Hematopoietic multipotent progenitor cell treated with erythropoietin and hydrocortisone succinate and interleukin-3 and kit ligand, for 6 days (in vitro differentiated cells): ENCODE measurements around the gene LSS.

Experiments
- DNase-seq: peaks from one replicate; pipeline ENCODE4 v3.0.0-alpha.2; 2015

The LSS gene

DNA sequence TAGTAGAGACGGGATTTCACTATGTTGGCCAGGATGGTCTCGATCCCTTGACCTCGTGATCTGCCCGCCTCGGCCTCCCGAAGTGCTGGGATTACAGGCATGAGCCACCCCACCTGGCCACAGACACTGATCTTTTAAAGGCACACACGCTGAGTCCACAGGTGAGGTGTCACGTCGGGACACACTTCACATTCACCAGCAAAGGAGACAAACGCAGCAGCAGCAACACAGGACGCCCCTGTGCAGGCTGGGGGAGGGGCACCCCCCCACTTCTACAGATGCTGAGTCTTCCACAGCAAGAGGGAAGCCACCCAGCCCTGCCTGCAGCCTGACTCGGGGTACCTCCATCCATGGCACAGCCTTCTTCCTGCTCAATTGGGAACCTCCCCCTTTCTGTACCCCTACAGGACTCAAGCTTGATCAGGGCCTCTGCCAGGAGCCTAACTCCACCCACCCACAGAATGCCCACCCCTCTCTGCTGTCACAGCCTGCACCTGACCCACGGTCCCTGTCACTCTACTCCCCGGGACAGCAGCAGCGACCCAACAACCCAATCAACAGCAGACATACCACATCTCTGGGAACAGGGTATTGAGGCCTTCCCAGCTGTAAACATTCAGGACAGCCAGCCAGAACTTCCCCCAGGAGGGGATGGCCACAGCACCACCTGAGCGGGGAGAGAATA, 9.5 kb downstream of the LSS start:
- DNase-seq: no peak

DNA sequence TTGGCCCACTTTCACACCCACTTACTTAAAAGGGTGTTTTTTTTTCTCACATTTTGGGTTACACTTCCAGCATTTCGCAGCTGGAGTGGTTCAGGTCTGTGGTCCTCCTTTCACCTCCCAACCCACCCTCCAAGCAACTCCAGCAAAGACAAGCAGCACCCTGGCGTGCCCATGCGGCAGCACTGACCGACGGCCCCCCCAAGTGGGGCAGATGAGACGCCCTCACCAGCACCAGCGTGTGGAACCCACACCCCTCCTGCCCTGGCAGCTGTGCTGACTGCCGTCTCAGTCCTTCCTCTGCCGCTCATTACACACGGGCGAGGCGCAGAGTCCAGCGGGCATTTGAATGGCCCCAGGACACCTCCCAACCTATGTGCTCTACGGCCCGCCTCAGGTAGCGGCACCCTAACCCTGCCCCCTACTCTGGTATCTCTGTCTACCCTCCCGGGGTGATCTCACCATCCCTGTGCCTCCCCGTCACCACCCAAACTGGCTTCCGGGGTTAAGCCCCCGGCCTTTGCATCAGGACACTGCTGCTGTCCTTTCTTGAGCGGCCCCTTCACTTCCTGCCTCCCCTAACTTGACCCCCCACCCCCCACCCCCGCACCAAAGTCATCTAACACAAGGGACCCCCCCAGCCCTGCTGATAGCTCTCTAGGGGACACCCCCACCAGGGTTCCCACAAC, 10.9 kb downstream of the LSS start:
- no peak for DNase-seq

DNA sequence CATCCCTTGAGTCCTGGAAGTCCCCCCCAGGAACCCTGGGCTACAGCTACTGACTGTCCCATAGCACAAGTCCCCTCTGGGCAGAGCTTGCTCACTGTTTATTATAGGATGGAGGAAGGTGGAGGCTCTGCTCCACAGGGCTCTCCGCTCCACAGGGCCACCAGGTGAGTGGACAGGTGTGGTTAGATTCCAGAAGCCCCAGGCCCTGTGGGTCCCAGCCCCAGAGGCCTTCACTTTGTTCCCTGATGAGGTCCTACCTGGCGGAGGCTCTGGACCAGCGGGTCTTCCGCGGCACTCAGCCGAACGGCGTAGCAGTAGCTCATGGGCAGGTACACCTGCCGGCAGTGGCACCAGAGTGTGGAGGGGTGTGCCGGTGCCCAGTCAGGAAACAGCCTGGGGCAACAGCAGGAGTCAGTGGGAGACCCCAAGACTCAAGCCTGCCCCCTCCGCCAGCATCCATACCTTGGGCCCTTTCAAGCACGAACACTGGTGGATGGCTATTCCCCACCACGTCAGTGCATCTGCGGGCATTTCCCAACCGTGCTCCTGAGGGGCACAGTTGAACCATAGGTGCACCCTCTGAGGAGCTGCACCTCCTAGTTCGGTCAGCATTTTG, 12.3 kb downstream of the LSS start:
- DNase-seq: no peak

DNA sequence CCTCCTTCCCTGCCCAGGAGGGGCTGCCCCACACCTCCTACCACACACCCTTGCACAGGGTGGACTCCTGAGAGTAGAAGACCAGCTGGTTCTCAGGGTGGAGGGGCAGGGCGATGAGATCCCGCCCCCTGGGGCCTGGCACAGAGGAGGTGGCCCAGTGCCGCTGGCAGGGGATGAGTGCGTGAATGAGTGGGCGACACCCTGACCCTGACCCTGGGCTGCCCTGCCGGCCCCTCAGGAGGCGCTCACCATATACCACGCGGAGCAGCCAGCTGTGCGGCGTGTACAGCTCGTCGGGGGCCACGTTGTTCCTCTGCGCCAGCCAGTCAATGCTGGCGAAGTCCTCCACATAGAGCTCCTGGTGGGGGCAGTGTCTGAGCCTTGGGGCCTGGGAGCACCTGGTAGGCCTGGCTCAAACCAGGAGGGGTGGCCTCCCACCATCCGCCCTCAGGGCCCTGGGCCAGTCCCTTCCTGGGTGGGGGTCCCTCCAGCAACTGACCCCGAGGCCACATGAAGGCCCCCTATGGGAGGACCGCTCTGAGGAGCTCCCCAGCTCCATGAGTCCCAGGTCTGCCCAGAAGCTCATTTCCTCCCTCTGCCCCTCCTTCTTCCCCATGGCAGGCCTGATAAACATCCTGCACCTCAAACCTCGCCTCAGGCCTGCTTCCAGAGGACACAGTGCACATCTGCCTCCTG, 13.0 kb downstream of the LSS start:
- no peak for DNase-seq

DNA sequence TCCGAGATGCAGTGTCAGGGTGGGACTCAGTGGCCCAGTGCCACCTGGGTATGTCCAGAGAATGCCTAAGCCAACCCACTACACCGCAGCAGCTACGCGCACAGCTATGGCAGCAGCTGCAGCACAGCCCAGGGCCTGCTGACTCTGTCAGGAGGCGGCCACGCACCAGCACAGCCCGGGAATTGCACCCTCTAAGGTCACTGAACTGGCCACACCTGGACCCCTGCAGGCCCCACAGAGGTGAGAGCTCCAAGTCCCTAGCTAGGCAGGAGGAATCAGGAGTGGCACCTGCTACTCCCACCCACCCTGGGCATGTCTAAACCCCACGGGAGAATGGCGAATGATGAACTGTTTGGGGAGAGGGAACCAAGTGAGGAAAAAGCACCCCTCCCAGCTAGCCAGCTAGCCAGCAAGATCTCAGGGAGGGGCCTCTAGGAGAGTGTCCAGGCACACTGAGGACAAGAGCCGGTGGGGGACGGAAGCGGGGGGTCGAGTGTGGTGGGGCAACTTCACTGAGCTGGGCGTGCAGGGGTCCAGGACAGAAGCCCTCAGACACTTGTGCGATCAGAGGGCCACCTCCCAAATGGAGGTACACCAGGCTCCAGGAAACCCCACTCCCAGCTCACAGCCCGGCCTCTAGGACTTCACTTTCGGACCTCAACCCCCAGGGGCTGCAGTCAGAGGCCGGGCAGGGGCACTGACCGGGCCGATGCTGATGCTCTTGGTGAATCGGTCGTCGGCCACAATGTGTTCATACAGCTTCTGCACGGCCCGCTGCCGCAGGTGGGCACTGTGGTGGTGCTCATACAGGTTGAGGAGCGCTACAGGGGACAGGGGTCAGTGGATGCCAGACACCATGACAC, 13.9 kb downstream of the LSS start:
- DNase-seq: no peak

DNA sequence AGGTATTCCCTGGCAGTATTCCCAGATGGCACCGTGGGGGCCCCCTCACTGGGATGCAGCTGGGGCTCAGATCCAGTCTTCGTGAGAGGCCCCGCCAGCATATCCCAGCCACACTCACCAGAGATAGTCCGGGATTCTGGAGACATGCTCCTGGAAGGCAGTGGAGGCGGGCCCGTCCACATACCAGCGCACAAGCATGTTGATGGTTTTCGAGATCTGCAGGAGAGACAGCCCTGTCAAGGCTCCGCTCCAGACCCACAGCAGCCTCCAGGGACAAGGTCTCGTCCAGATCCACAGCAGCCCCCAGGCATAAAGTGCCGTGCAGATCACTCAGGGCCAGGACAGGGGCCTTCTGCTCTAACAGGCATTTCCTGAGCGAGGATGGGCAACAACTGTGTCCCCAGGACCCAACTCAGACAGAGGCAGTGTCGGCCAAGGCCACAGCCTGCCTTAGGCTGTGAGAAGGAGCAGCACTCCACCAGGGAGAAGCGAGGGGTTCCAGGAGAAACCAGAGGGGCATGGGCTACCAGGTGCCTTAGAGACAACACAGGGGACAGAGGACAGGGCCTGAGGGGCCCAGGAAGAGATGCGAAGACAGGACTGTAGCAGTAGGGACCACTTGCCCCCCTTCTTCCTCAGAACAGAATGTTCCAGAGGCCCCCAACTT, 14.8 kb downstream of the LSS start:
- DNase-seq: no peak

DNA sequence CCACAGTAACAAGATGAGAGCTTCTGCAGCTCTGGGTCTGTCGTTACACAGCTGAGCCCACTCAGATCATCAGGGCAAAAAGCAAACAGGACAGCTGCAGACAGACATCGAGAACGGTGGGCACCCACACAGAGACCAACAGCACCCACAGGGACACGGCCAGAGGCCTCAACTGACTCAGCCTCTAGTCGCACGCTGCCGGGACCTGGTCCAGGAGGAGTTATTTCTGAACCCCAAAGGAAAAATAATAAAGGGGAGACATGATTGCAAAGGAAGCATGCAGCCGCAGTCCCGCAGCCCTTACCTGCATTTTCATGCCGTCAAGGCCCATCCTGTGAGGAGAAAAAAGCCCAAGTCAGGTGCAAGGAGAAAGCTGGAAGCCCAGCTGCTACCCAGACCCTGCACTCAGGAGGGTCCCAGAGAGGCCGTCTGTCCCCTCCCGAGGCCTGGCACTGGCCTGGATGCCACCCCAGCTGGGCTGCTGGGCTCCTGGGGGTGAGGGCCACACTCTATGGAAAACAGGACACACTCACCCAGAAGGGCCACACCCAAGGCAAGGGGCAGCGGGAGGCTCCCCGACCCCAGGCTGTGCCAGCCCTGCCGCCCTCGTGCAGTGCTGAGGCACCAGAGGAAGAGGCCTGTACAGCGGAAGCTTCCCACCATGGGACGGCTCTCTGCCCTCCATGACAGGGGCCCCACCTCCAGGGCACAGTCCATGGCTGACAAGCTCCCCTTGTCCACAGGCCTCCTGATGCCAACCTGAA, 15.7 kb downstream of the LSS start:
- no peak for DNase-seq

DNA sequence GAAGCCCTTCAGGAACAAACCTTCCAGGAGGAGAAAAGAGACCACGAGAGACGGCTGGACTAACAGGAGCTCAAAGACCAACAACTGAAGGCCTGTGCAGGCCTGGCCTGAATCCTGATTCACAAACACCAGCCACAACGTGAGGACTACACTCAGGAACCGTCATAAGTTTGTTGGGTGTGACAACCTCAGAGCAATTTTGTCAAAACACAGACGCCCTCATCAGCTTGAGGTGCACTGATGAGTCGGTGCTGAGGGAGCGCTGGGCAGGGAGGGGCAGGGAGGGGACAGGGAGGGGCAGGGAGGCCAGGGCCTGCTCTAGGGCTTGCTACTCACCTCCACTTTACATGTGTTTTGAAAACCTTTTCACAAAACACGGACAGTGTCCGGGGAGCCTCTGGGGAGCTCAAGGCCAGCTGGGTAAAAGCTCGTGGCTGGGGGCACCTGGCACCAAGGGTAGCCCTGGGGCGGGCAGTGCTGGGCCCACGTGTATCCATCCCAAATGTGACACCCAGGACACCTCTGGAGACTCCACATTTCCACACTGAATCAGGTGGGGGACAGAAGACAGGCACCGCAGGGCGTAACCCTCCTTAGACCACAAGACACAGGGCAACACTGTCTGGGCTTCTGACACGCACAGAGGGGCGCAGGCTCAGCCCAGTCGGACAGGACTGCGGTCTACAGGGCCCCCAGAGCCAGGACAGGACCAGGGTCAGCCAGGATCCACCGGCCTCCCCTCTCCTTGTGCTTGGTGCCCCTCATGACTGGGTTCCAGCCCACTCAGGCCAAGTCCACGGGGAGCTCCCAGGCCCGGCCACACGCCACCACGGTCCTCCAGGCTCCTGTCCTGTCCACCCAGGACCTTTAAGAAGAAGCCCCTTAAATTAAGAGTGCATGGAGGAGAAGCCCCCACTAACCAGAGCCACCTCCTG, 16.5 kb downstream of the LSS start:
- no peak for DNase-seq

DNA sequence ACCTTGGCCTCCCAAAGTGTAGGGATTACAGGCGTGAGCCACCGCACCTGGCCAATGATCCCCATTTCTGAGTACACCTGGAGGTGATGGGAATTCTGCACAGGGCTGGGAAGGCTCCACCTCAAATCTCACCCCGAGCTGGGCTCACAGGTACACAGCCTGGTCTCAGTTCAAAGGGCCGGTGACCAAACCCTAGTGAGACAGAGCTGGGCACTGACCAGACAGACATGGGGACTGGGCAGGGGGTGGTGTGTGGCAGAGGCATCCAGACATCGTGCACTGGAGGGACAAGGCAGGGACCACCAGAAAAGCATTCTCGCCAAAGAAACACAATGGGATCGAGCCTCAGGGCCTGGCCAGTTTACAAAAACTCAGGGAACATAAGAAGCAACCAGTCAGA, 17.2 kb downstream of the LSS start:
- DNase-seq: no peak

DNA sequence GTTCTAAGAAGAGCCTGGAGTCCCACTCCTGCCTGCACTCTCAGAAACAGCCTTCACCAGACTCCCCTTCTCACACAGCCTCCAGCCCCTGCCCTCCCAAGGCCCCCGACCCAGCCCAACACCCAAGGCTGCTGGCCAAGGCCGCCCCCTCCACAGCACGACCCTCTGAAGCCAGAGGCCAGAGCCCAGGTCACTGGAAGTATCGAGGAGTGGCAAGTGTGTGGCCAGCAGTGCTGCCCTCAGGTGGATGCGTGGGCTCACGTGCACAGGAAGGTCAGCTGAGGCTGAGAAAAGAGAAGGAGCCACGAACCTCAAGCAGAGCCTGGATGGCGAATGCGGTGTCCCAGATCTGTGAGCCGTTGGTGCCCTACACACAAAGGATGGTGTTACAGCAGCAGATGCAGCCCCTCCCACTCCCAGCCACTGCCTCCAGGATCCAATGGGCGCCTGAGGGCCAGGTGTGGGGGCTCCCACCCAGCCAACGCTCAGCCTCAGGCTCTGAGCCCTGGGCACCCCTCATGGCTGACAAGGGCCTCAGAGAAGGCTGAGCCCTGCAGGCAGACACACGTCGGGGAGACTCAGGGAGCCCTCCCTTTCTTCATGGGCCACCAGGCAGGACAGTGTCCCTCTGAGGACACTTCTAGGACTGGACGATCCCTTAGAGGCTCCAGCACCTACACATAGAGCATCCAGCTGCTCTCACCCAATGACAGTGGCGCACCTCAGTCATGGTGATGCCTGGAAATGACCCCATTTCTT, 18.0 kb downstream of the LSS start:
- peak; percentile 24 for DNase-seq

DNA sequence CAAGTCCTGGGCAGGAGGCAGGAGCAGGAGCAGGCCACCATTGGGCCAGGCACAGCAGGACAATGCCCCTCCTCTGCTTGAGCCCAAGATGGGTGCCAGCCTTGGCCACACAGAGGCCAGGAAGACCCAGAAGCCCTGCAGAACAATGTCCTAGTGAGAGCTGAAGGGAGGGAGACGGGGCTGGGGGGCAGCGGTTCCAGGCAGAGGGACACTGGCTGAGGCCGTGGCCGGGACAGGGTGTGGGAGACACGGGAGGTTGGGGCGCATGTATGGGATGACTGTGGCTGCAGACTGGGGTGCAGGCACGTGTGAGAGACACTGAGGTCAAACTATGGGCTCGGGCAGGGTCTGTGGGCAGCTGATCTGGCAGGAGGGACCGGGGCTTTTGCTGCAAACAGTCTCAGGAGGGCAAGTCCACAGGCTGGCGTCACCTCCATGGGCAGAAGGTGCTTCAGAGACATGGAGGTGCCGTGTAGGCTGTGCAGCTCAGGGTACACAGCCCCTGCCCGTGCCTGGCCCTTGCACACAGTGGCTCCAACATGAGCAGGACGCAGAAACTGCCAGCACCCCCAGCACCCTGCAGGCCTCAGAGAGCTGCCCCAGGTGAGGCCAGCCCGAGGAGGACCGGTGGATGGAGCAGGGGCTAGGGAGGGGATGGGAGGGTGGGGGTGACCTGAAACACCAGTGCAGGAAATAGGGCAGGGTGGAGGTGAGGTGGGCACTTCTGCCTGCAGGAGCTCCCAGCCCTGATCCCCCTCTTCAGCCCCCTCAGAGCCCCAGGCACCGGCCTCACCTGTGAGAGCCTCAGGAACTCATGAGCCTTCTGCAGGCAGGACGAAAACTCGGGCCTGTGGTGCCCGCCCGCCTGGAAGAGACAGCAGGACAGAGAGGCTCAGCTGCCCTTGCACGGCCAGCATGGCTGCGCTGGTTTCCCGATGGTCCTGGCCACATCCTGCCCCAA, 19.5 kb downstream of the LSS start:
- no peak for DNase-seq

DNA sequence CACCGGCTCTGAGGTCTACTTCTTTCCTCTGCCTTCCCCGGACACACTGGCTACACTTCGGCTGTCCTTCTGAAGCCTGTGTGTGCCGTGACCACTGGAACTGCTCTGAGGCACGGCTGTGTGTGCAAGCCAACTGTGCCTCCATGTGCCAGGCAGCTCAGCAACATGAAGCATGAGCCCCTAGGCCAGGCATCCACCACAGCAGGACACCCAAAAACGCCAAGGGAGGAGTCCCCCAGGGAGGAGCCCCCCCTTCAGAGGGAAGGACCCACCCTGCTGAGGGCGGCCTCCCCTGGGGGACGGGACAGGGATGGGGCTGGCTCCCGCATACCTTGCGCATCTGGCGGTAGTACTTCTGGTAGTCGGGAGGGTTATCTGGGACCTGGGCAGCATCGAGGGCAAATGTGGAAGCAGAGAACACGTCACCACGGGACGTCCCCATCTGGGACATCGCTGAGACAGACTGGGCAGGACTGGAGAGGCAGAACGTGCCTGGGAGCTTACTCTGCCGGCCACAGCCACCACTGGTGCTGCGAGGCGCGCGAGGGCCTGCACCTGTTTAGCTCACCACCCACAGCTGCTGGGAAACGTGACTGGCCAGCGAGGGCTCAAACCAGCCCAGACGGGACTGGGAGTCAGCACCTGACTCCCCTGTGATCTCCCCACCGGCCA, 20.5 kb downstream of the LSS start:
- DNase-seq: no peak

DNA sequence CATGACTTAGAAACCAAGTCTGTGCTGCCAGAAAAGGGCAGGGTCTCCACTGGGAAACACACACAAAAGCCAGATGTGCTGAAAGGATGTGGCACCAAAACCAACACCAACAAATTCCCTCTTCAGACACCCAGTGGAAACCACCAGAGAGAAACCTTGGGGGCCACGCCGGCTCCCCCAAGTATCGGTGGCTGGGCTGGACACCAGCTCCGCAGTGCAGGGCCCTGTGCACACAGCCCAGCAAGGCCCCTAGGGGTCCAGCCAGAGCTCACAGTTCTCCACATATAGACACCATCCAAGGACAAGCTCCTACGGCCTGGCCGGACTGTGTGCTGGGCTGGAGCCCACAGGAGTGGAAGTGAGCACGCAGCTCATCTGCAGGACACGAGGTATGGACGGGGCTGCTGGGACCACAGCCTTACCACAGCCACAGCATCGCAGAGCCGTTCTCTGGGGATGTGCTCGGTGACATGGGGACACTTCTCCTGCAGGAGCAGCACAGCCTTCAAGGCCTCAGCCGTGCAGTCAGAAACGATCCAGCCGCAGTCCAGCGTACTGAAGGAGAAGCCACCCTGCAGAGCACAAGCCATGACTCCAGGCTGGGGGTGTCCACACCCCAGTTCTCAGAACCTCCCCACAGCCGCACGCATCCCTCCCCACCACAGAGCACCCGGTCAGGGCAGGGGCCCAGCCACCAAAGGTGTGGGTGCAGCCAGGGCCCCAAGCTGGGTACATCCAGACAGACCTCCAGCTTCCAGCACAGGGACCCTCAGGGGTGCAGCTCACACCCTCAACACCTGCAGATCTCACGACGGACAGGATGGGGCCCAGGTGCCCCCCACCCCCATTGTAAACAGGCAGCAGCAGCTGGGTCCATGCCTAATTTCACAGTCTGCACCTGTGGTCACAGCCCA, 21.3 kb downstream of the LSS start:
- DNase-seq: no peak

DNA sequence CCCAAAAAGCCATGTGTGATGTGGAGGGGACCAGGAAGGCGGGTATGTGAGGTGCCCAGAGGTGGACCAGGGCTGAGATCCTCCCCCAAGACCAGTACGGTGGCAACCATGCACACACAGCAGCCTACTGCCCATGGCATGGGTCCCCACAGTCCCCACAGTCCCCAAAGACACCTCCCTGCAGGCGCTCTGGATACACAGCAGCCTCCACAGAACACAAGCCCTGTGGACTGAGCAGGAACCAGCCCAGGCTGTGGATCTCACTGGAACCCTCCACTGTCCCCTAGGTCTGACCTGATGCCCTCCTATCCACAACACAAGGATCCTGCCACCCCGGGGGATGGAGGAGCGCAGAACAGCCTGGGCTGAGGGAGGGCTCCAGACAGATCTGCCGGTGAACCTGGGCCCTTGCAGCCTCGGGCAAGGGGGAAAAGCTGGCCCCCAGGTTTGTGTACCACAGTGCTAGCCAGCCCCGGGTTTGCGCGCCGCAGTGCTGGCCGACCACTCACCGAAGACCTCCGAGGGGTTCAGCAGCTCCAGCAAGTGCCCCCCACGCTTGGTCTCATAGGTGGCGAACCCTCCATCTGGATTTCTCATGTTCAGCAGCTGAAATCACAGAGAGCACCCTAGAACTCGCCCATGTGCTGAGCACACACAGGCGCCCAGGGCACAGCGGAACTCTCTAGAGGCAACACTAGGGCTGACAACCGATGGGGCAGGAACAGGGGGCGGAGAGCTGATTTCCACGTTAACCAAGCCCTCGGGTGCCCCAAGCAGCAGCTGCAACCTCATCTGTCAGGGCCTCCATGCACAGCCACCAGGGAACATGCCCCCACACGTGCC, 22.2 kb downstream of the LSS start:
- no peak for DNase-seq

DNA sequence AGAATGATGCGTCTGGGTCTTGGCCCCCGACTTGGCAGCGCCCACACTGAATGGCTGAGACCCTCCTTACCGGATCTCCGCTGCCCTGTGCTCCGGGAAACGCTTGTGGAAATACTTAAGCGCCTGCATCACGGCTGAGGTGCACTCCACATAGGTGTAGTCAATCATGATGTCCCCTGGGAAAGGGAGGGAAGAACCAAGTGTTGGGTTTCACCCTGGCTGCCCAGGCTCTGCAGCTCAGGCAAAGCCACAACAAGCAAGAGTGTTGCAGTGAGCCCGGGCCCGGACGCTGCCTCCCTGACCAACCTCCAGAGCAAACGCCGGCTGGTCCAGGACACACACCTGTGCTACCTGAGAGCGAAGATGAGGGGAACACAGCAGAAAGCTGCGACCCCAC, 22.8 kb downstream of the LSS start:
- no peak for DNase-seq

DNA sequence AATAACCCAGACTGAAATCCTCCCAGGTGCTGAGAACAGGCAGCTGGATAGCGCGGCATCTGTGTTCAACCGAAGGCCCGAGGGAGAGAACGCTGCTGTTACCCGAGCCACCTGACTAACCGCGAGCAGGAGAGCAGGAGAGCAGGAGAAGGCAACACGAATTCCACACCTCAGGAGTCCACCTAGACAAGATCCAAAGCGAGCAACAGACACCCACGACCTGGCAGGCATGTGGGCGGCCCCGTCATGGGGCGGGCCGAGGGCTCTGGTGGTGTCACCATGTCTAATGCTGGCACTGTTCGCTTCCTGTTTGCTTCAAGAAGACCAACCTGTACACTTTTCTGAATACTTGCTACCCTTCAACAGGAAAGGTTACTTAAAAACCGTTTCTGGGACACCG, 23.4 kb downstream of the LSS start:
- DNase-seq: no peak
